AG10803 (cell line): ENCODE data around the gene ROGDI.

Source experiments
- DNase-seq: peaks from one replicate; pipeline ENCODE4 v3.0.0; 2010; ENCODE audit warnings: low read depth
- H3K4me3 ChIP-seq: 2 replicates; pipeline ENCODE4 v1.5.1; 2011; ENCODE audit warnings: mild to moderate bottlenecking, low read length, control low read depth
- TF ChIP-seq, protein P1 (sequence below): conservative IDR thresholded peaks from 2 replicates; pipeline ENCODE4 v1.5.1; 2011; ENCODE audit warnings: mild to moderate bottlenecking, low read length, control low read depth, inconsistent platforms

The ROGDI gene

DNA sequence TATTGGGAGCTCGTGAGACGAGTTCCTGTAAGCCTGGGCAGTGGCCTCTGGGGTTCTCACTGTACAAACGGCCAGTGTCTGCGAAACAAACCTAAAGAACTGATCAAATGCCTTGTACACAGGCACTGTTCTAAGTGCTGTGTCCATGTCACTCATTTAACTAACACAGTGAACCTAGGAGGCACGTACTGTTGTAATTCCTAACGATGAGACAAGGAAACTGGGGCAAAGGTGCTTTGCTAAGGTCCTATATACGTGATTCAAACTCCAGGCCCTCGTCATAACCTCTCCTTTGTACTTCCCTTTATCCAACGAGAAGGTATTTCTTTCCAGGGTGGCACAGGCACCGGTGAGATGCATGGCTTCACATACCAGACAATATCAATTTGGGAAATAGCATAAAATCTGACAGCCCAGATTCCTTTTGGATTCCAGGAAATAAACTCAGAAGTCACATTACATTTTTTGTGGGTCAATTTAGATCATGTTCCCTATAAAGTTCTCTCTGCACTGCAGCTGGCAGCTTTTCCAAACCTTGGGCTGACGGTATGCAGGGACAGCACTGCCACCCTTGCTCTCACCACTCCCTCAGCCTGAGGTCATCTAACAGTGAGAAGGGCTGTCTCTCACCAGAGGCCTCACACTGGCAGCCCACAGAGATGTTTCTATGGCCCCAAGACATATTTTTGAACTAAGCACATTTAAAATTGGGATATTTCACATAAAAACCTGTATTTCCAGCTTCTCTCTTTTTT lies 26.3 kb upstream of the ROGDI start:
- DNase-seq: no peak
- TF ChIP-seq, protein P1, sequence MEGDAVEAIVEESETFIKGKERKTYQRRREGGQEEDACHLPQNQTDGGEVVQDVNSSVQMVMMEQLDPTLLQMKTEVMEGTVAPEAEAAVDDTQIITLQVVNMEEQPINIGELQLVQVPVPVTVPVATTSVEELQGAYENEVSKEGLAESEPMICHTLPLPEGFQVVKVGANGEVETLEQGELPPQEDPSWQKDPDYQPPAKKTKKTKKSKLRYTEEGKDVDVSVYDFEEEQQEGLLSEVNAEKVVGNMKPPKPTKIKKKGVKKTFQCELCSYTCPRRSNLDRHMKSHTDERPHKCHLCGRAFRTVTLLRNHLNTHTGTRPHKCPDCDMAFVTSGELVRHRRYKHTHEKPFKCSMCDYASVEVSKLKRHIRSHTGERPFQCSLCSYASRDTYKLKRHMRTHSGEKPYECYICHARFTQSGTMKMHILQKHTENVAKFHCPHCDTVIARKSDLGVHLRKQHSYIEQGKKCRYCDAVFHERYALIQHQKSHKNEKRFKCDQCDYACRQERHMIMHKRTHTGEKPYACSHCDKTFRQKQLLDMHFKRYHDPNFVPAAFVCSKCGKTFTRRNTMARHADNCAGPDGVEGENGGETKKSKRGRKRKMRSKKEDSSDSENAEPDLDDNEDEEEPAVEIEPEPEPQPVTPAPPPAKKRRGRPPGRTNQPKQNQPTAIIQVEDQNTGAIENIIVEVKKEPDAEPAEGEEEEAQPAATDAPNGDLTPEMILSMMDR: no peak

DNA sequence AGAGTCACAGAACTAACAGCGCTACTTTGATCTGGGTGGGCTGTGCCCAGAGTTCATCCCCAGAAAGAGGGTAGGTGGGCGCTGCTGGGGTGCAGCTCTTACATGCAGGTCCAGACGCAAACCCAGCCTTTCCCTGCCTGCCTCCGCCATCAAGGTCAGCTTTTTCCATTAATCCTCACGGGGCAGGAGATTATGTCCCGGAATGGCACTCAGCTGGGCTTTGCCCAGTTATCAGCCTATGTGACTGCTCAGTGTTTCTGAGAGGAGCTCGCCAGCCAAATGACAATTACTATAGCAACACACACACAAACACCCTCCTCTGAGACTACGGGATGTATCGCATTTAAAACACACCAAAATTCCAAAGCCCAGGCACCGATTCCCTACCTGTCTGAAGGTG lies 24.5 kb upstream of the ROGDI start:
- TF ChIP-seq, protein P1: no peak
- H3K4me3 ChIP-seq: no peak overlapping the region
- DNase-seq: no peak

More for the DNA sequence above, 26.3 kb upstream of the ROGDI start:
- H3K4me3 ChIP-seq: no peak overlapping the region

DNA sequence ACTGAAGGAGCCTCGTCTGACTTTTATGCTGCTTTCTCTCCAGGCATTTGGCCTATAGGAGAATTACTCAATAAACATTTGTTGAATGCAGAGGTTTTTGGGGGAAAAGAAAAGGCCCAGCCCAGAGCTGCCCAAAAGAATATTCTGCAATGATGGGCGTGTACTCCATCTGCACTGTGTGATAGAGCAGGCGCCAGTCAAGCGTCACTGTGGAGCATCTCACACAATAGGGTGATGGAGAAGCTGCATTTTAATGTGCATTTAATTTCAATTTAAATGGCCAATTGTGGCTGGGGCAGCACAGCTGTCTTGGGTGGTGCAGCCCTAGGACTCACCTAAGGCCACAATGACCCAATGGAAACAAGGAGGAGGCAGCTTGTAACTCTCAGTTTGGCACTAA lies 24.1 kb upstream of the ROGDI start:
- H3K4me3 ChIP-seq: no peak overlapping the region
- no peak for DNase-seq
- TF ChIP-seq, protein P1: no peak

DNA sequence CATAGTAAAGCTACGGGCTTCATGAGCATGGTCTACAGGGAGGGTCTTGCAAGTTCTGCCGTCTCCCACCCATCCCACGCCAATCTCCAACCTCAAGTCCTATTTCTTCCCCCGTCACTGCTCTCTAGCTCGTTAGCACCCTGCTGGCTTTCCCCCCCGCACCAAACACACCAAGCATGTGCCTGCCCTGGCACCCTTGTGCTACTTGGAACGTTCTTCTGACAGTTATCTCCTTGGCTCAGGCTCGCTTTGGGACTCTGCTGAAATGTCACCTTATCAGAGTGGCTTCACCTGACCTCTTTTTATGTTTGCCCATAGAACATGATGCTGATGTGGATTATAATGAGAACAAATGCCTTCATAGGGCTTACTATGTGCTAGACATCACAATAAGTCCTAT lies 22.8 kb upstream of the ROGDI start:
- H3K4me3 ChIP-seq: no peak overlapping the region
- TF ChIP-seq, protein P1: no peak
- DNase-seq: no peak

DNA sequence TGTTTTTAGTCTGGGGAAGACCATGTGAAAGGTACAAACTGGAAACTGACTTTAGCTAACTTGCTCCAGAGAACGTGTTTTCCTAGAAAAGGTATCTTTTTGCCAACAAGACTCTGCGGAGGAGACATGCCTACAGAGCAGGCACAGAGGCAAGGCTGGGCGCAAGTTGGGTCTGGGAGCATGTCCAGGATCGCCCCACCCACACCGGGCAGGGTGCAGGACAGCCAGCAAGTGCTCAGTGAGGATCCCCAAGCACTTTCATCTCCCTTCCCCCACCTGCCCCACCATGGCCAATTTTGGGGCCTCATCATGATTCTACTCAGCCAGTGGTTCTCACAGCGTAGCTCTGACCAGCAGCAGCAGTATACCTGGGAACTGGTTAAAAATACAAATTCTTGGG lies 18.2 kb upstream of the ROGDI start:
- TF ChIP-seq, protein P1: no peak

DNA sequence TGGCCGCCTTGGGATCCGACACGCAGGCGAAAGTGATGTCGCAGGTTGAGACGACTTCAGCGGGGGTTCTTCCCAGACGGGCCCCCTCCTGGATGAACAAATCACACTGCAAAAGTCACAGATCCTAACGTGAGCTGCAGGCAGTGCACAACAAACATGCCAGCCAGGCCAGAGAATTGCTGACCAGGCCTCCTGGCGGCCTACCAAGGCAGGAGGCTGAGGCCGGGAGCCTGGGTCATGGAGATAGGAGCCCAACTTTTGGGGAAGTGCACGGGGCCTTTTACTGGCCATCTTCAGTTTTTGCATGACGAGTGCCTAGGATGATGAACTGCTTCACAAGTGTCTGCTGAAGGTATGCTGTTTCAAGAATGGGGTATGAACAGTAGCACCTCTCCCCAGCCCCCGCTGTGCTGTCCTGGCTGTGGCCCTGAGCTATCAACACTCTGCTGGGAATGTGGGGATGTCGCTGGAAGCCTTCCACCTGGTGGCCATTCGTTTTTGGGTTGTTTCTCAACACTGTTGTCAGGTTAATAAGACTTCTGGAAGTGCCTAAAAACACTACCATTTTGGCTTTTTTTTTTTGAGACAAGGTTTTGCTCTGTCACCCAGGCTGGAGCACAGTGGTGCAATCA lies 12.2 kb upstream of the ROGDI start:
- TF ChIP-seq, protein P1: no peak
- DNase-seq: no peak
- no peak overlapping the region for H3K4me3 ChIP-seq

More for the DNA sequence above, 18.2 kb upstream of the ROGDI start:
- H3K4me3 ChIP-seq: no peak overlapping the region
- DNase-seq: no peak

DNA sequence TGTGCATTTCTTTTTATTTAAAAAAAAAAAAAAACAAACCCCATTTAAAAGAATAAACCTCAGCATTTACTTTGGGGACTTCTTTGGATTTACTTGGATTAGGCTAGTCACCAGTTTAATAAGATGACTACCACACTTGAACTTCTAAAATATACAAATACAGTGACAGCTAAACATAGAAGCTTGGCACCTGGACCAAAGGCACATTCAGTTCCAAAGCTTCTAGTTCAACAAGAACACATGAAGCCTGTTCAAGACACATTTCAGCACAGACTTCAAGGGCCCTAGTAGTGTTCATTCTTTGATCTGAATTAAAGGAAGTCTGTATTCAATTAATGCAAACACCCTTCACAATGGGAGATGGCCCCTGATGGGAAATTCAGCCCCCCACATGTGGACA lies 11.6 kb upstream of the ROGDI start:
- H3K4me3 ChIP-seq: no peak overlapping the region
- TF ChIP-seq, protein P1: no peak
- DNase-seq: no peak
